Liver (tissue), 9 donors: ENCODE measurements around the gene TMEM164. TPM values are rescaled to one million over a fixed set of nuclear protein-coding genes. Genes with fewer than 3 reads are reported as not detected.

ENCODE experiments used
- DNase-seq: peaks from one replicate; pipeline ENCODE4 v3.0.0-alpha.2; 2017; ENCODE audit warnings: low spot score
- H3K27ac ChIP-seq, 2 donors: one replicate each; pipeline ENCODE4 v1.7.0; 2013; ENCODE audit warnings: inconsistent platforms in 2 of 2, low read length in 2 of 2, control low read depth in 1 of 2, low read depth in 1 of 2, mild to moderate bottlenecking in 1 of 2
- H3K27me3 ChIP-seq, 4 donors: one replicate each; pipeline versions ENCODE4 v1.6.1 to v1.7.0; 2013; ENCODE audit warnings: low read length in 3 of 4, inconsistent platforms in 1 of 4, mild to moderate bottlenecking in 1 of 4, moderate library complexity in 1 of 4; ENCODE audit not compliant: control insufficient read depth in 4 of 4, insufficient read depth in 4 of 4
- H3K36me3 ChIP-seq, 4 donors: one replicate each; pipeline versions ENCODE4 v1.6.1 to v1.7.0; 2013; ENCODE audit warnings: low read length in 3 of 4, mild to moderate bottlenecking in 3 of 4, low read depth in 1 of 4, moderate library complexity in 1 of 4; ENCODE audit not compliant: control insufficient read depth in 4 of 4, insufficient read depth in 3 of 4
- H3K4me1 ChIP-seq, 4 donors: one replicate each; pipeline versions ENCODE4 v1.6.1 to v1.7.0; 2013; ENCODE audit warnings: low read length in 3 of 4, mild to moderate bottlenecking in 3 of 4, moderate library complexity in 1 of 4; ENCODE audit not compliant: control insufficient read depth in 4 of 4, insufficient read depth in 4 of 4
- H3K4me3 ChIP-seq, 3 donors: one replicate each; pipeline versions ENCODE4 v1.6.1 to v1.7.0; 2013; ENCODE audit warnings: low read length in 3 of 3, control low read depth in 1 of 3, low read depth in 1 of 3, mild to moderate bottlenecking in 1 of 3
- H3K9ac ChIP-seq, 2 donors: one replicate each; pipeline ENCODE4 v1.7.0; 2013; ENCODE audit warnings: low read length in 2 of 2, mild to moderate bottlenecking in 2 of 2, moderate library complexity in 2 of 2, control low read depth in 1 of 2, low read depth in 1 of 2
- H3K9me3 ChIP-seq, 4 donors: one replicate each; pipeline versions ENCODE4 v1.6.1 to v1.7.0; 2013; ENCODE audit warnings: low read length in 3 of 4; ENCODE audit not compliant: control insufficient read depth in 4 of 4
- ATF3 ChIP-seq: IDR thresholded peaks from 2 replicates; pipeline ENCODE4 v1.6.1; 2016; ENCODE audit warnings: antibody characterized with exemption
- EGR1 ChIP-seq, 2 donors: IDR thresholded peaks; 2 replicates each; pipeline ENCODE4 v1.6.1; 2016 to 2018; ENCODE audit warnings: antibody characterized with exemption in 2 of 2, low read depth in 2 of 2
- FOXA1 ChIP-seq: IDR thresholded peaks from 2 replicates; pipeline ENCODE4 v1.6.1; 2016; ENCODE audit warnings: antibody characterized with exemption
- FOXA2 ChIP-seq: IDR thresholded peaks from 2 replicates; pipeline ENCODE4 v1.6.1; 2016; ENCODE audit warnings: antibody characterized with exemption
- GABPA ChIP-seq, 2 donors: IDR thresholded peaks in 1 of 2; conservative IDR thresholded peaks in 1 of 2; 2 replicates each; pipeline ENCODE4 v1.6.1; 2016; ENCODE audit warnings: antibody characterized with exemption in 2 of 2, mild to moderate bottlenecking in 1 of 2, moderate library complexity in 1 of 2
- HNF4A ChIP-seq, 2 donors: conservative IDR thresholded peaks; 2 replicates each; pipeline ENCODE4 v1.6.1; 2016; ENCODE audit warnings: antibody characterized with exemption in 2 of 2, mild to moderate bottlenecking in 2 of 2
- HNF4G ChIP-seq: IDR thresholded peaks from 2 replicates; pipeline ENCODE4 v1.6.1; 2016; ENCODE audit warnings: antibody characterized with exemption
- NR2F2 ChIP-seq: IDR thresholded peaks from 2 replicates; pipeline ENCODE4 v1.6.1; 2016; ENCODE audit warnings: antibody characterized with exemption
- RAD21 ChIP-seq, 2 donors: IDR thresholded peaks; 2 replicates each; pipeline ENCODE4 v1.6.1; 2016; ENCODE audit warnings: antibody characterized with exemption in 2 of 2, mild to moderate bottlenecking in 2 of 2
- RXRA ChIP-seq, 2 donors: IDR thresholded peaks; 2 replicates each; pipeline ENCODE4 v1.6.1; 2017 to 2018; ENCODE audit warnings: antibody characterized with exemption in 2 of 2, mild to moderate bottlenecking in 1 of 2
- SP1 ChIP-seq: IDR thresholded peaks from 2 replicates; pipeline ENCODE4 v1.6.1; 2018; ENCODE audit warnings: antibody characterized with exemption, mild to moderate bottlenecking
- WGBS: extraction: QIAGEN DNeasy Blood & Tissue Kit; methylation state at CpG from one replicate; pipeline ENCODE4 v1.1.7; 2013; 5-methylcytosine and 5-hydroxymethylcytosine counted together
- polyA plus RNA-seq, 2 donors: library from polyadenylated mRNA; stranded (reverse) in 1 of 2; unstranded in 1 of 2; fragments of 200-250 nt in 1 of 2; fragments of >200 nt in 1 of 2; fragmentation: Nextera tagmentation in 1 of 2; extraction: Ambion mirVana in 1 of 2; gene quantifications; one replicate each; pipeline versions ENCODE4 v1.2.1 to v1.2.3, GENCODE V29; 2013 to 2015
- total RNA-seq, 2 donors: library from RNA; depleted of rRNA; stranded (reverse); fragments of >200 nt; gene quantifications; one replicate each; pipeline ENCODE4 v1.2.3, GENCODE V29; 2014
- TF ChIP-seq, protein P1 (sequence below): fragments of 150-350 bp; IDR thresholded peaks from 2 replicates; pipeline ENCODE4 v1.5.1; 2017; ENCODE audit warnings: improper control_type of control experiment, low read depth, low read length; ENCODE audit not compliant: missing input control
- TF ChIP-seq, protein P2 (sequence below): IDR thresholded peaks from 2 replicates; pipeline ENCODE4 v1.6.1; 2016; ENCODE audit warnings: antibody characterized with exemption, mild to moderate bottlenecking
- TF ChIP-seq, protein P3 (sequence below): IDR thresholded peaks from 2 replicates; pipeline ENCODE4 v1.6.1; 2016; ENCODE audit warnings: antibody characterized with exemption
- donor health status: healthy.
- donor health status: healthy.
- donor health status: healthy.
- donor health status: healthy.
- donor health status: healthy.

TMEM164 gene
- total and polyA plus RNA-seq, 4 donors, result 0.40 to 8.5 (median 2.9) TPM

DNA sequence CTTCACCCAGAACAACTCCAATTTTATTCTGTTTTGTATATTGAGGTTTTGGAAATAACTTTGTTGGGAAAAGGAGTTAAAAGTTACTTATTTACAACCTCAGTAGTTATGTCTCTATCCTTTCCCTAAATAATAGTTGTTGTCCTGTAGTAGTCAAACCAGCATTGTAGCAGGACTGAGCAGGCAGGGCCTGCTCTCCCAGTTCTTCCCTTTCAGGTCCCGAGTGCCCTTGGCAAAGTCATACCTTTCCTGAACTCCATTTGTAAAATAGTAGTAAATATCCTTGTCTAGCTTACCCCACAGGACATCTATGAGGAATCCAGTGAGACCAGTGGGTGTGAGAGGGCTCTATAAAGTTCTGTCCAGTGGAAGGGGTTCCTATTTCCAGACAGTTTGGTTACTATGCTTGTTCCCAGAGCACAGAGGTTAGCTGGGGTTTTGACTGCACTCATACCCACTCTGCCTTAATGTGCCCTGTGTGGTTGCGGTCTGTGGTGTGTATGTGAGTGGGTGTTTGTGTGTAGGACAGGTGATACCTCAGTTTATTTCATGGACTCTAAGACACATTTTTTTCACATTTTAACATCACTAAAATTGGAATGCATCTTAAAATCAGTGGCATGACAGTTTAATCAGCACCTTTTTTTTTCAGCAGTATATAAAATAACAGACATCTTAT lies 178.7 kb downstream of the TMEM164 start (continued):
- TF ChIP-seq, protein P1, sequence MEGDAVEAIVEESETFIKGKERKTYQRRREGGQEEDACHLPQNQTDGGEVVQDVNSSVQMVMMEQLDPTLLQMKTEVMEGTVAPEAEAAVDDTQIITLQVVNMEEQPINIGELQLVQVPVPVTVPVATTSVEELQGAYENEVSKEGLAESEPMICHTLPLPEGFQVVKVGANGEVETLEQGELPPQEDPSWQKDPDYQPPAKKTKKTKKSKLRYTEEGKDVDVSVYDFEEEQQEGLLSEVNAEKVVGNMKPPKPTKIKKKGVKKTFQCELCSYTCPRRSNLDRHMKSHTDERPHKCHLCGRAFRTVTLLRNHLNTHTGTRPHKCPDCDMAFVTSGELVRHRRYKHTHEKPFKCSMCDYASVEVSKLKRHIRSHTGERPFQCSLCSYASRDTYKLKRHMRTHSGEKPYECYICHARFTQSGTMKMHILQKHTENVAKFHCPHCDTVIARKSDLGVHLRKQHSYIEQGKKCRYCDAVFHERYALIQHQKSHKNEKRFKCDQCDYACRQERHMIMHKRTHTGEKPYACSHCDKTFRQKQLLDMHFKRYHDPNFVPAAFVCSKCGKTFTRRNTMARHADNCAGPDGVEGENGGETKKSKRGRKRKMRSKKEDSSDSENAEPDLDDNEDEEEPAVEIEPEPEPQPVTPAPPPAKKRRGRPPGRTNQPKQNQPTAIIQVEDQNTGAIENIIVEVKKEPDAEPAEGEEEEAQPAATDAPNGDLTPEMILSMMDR, result no peak

- TF ChIP-seq, protein P2, sequence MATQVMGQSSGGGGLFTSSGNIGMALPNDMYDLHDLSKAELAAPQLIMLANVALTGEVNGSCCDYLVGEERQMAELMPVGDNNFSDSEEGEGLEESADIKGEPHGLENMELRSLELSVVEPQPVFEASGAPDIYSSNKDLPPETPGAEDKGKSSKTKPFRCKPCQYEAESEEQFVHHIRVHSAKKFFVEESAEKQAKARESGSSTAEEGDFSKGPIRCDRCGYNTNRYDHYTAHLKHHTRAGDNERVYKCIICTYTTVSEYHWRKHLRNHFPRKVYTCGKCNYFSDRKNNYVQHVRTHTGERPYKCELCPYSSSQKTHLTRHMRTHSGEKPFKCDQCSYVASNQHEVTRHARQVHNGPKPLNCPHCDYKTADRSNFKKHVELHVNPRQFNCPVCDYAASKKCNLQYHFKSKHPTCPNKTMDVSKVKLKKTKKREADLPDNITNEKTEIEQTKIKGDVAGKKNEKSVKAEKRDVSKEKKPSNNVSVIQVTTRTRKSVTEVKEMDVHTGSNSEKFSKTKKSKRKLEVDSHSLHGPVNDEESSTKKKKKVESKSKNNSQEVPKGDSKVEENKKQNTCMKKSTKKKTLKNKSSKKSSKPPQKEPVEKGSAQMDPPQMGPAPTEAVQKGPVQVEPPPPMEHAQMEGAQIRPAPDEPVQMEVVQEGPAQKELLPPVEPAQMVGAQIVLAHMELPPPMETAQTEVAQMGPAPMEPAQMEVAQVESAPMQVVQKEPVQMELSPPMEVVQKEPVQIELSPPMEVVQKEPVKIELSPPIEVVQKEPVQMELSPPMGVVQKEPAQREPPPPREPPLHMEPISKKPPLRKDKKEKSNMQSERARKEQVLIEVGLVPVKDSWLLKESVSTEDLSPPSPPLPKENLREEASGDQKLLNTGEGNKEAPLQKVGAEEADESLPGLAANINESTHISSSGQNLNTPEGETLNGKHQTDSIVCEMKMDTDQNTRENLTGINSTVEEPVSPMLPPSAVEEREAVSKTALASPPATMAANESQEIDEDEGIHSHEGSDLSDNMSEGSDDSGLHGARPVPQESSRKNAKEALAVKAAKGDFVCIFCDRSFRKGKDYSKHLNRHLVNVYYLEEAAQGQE, result no peak
- TF ChIP-seq FOXA2 (no peak), RXRA (IDR thresholded peaks at IDR 0.05) (no peak), HNF4A (conservative IDR thresholded peaks at IDR 0.05) (no peak), HNF4G (no peak), NR2F2 (no peak), RAD21 (IDR thresholded peaks at IDR 0.05) (no peak), SP1 (no peak), FOXA1 (no peak)
- TF ChIP-seq, protein P3, sequence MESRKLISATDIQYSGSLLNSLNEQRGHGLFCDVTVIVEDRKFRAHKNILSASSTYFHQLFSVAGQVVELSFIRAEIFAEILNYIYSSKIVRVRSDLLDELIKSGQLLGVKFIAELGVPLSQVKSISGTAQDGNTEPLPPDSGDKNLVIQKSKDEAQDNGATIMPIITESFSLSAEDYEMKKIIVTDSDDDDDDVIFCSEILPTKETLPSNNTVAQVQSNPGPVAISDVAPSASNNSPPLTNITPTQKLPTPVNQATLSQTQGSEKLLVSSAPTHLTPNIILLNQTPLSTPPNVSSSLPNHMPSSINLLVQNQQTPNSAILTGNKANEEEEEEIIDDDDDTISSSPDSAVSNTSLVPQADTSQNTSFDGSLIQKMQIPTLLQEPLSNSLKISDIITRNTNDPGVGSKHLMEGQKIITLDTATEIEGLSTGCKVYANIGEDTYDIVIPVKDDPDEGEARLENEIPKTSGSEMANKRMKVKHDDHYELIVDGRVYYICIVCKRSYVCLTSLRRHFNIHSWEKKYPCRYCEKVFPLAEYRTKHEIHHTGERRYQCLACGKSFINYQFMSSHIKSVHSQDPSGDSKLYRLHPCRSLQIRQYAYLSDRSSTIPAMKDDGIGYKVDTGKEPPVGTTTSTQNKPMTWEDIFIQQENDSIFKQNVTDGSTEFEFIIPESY, result no peak
- Histone ChIP-seq H3K4me1 (no peaks in the 10 kb centered on the region), H3K9ac (no peak overlapping the region), H3K27ac (no peak overlapping the region), H3K4me3 (no peak overlapping the region), H3K27me3 (no peaks in the 10 kb centered on the region), H3K9me3 (no peaks in the 10 kb centered on the region), H3K36me3 (no peaks in the 10 kb centered on the region)
- no peak for DNase-seq
- 97% methylated on average over 1 of the region's 1 CpG for WGBS
These were observed 179.4 kb downstream of the TMEM164 start for GRCh38 chrX:110182362-110182761.

DNA sequence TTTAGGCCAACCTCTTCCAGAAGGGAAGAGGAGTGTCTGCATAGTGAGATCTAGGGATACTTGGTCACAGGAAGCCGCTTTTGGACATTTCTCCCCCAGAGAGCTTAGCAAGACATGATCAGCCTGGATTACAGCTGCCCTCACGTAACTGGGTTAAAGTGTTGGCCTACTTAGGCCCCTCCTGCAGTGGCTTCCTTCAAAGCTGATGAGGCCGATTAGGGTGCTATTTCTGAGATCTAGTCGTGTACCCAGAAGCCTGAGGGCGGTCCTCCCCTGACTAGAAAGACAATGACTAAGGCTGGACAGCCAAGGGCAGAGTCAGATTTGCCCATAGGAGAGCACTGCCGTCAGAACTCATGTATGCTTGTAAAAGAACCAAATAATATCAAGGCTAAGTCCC lies 180.0 kb downstream of the TMEM164 start:
- H3K27me3 ChIP-seq, result no peaks in the 10 kb centered on the region
- H3K36me3 ChIP-seq, result no peaks in the 10 kb centered on the region
- H3K9me3 ChIP-seq, result no peaks in the 10 kb centered on the region
- no peak overlapping the region for H3K27ac ChIP-seq
- TF ChIP-seq ATF3 (no peak), SP1 (no peak), RXRA (IDR thresholded peaks at IDR 0.05) (no peak), GABPA (IDR thresholded peaks at IDR 0.05 in 1 of 2, conservative IDR thresholded peaks at IDR 0.05 in 1 of 2) (no peak), EGR1 (IDR thresholded peaks at IDR 0.05; ENCODE audit: low read depth in 2 of 2) (no peak), FOXA2 (no peak), RAD21 (IDR thresholded peaks at IDR 0.05) (no peak), HNF4G (no peak)
- TF ChIP-seq, protein P3, result no peak
- DNase-seq, result no peak
- H3K4me3 ChIP-seq, result no peak overlapping the region
- WGBS, result 90% methylated on average over 6 of the region's 6 CpGs
- H3K4me1 ChIP-seq, result no peaks in the 10 kb centered on the region
- H3K9ac ChIP-seq, result no peak overlapping the region
